HepG2 (cell line): ENCODE measurements around the gene UBTF. TPM values are rescaled to one million over a fixed set of nuclear protein-coding genes. Genes with fewer than 3 reads are reported as not detected.

ENCODE experiments used
- AGO1 ChIP-seq: fragments of 200-400 bp; formaldehyde crosslinking; IDR thresholded peaks from 2 replicates; pipeline ENCODE4 v1.6.1; 2017; ENCODE audit warnings: mild to moderate bottlenecking, low read depth, low read length, moderate library complexity; ENCODE audit not compliant: poor library complexity, severe bottlenecking
- CHCHD3 ChIP-seq: sonication (generic); formaldehyde crosslinking; IDR thresholded peaks from 2 replicates; pipeline ENCODE4 v1.8.0; 2022; ENCODE audit warnings: mild to moderate bottlenecking, missing genetic modification reagents, moderate library complexity
- DR1 ChIP-seq: sonication (generic); formaldehyde crosslinking; IDR thresholded peaks from 2 replicates; pipeline ENCODE4 v1.8.0; 2021; ENCODE audit warnings: mild to moderate bottlenecking, missing genetic modification reagents, inconsistent platforms
- ETV6 ChIP-seq: sonication (generic); formaldehyde crosslinking; conservative IDR thresholded peaks from 2 replicates; pipeline ENCODE4 v1.4.0; 2020; ENCODE audit warnings: missing genetic modification reagents
- EZH2 ChIP-seq: conservative IDR thresholded peaks from 2 replicates; pipeline ENCODE4 v1.6.1; 2012; ENCODE audit warnings: mild to moderate bottlenecking, low read depth, low read length, moderate library complexity
- KLF11 ChIP-seq: IDR thresholded peaks from 2 replicates; pipeline ENCODE4 v1.6.1; 2016; ENCODE audit warnings: missing compliant biosample characterization
- MEIS2 ChIP-seq: sonication (generic); formaldehyde crosslinking; IDR thresholded peaks from 2 replicates; pipeline ENCODE4 v1.9.0; 2021; ENCODE audit warnings: mild to moderate bottlenecking, missing genetic modification reagents
- MTA3 ChIP-seq: sonication (generic); formaldehyde crosslinking; IDR thresholded peaks from 2 replicates; pipeline ENCODE4 v1.4.0; 2020; ENCODE audit warnings: missing genetic modification reagents
- MTF1 ChIP-seq: sonication (generic); formaldehyde crosslinking; IDR thresholded peaks from 2 replicates; pipeline ENCODE4 v1.5.0; 2020; ENCODE audit warnings: missing genetic modification reagents
- NFIB ChIP-seq: sonication (generic); formaldehyde crosslinking; IDR thresholded peaks from 2 replicates; pipeline ENCODE4 v1.9.0; 2021; ENCODE audit warnings: missing genetic modification reagents, mild to moderate bottlenecking, borderline replicate concordance
- TAF15 ChIP-seq: fragments of 200-400 bp; formaldehyde crosslinking; IDR thresholded peaks from one replicate; pipeline ENCODE4 v1.6.1; 2018; ENCODE audit warnings: mild to moderate bottlenecking, low read depth, low read length; ENCODE audit not compliant: poor library complexity, severe bottlenecking
- ZMAT3 ChIP-seq: sonication (generic); formaldehyde crosslinking; conservative IDR thresholded peaks from 2 replicates; pipeline ENCODE4 v1.7.0; 2021; ENCODE audit warnings: missing genetic modification reagents
- ZMYM4 ChIP-seq: sonication (generic); formaldehyde crosslinking; IDR thresholded peaks from 2 replicates; pipeline ENCODE4 v1.8.1; 2023; ENCODE audit warnings: mild to moderate bottlenecking, missing genetic modification reagents
- ZNF12 ChIP-seq: sonication (generic); formaldehyde crosslinking; IDR thresholded peaks from 2 replicates; pipeline ENCODE4 v1.5.0; 2020; ENCODE audit warnings: missing genetic modification reagents
- ZNF383 ChIP-seq: sonication (generic); formaldehyde crosslinking; IDR thresholded peaks from 2 replicates; pipeline ENCODE4 v1.4.0; 2020; ENCODE audit warnings: missing genetic modification reagents, mild to moderate bottlenecking, borderline replicate concordance
- ZSCAN30 ChIP-seq: sonication (generic); formaldehyde crosslinking; IDR thresholded peaks from 2 replicates; pipeline ENCODE4 v1.5.0; 2020; ENCODE audit warnings: mild to moderate bottlenecking, missing genetic modification reagents
- polyA plus RNA-seq, 8 experiments: library from polyadenylated mRNA; depleted of rRNA in 3 of 8; stranded (reverse) in 7 of 8; unstranded in 1 of 8; fragments of >200 nt; fragmentation: Illumina TruSeq in 4 of 8; extraction: Trizol in 4 of 8; gene quantifications; 2 replicates each; pipeline versions ENCODE4 v1.2.1 to v1.2.3, GENCODE V29; 2011 to 2016; ENCODE audit warnings: low read depth in 4 of 8, missing spikeins in 1 of 8, mixed read lengths in 1 of 8; ENCODE audit not compliant: insufficient read depth in 1 of 8
- total RNA-seq, 5 experiments: library from RNA; depleted of rRNA; stranded (reverse); fragments of >200 nt; fragmentation: Illumina TruSeq; extraction: Trizol; gene quantifications; 2 replicates each; pipeline ENCODE4 v1.2.3, GENCODE V29; 2016; ENCODE audit warnings: low read depth in 1 of 5
- TF ChIP-seq, protein P1 (sequence below): sonication (generic); formaldehyde crosslinking; IDR thresholded peaks from 2 replicates; pipeline ENCODE4 v1.9.0; 2021; ENCODE audit warnings: missing genetic modification reagents, borderline replicate concordance
- TF ChIP-seq, protein P2 (sequence below): sonication (generic); formaldehyde crosslinking; IDR thresholded peaks from 2 replicates; pipeline ENCODE4 v1.4.0; 2020; ENCODE audit warnings: missing genetic modification reagents
- TF ChIP-seq, protein P3 (sequence below): IDR thresholded peaks from 2 replicates; pipeline ENCODE4 v1.6.1; 2016; ENCODE audit warnings: missing biosample characterization, missing genetic modification reagents, low read depth
- TF ChIP-seq, protein P4 (sequence below): sonication (generic); formaldehyde crosslinking; IDR thresholded peaks from 2 replicates; pipeline ENCODE4 v1.4.0; 2020; ENCODE audit warnings: mild to moderate bottlenecking, missing genetic modification reagents, borderline replicate concordance

UBTF gene
- total and polyA plus RNA-seq, 2 of the 13 experiments (the other 11 are each of a cell fraction or from before 2014, with no cell fraction given): 15.2 to 60.9 TPM

DNA sequence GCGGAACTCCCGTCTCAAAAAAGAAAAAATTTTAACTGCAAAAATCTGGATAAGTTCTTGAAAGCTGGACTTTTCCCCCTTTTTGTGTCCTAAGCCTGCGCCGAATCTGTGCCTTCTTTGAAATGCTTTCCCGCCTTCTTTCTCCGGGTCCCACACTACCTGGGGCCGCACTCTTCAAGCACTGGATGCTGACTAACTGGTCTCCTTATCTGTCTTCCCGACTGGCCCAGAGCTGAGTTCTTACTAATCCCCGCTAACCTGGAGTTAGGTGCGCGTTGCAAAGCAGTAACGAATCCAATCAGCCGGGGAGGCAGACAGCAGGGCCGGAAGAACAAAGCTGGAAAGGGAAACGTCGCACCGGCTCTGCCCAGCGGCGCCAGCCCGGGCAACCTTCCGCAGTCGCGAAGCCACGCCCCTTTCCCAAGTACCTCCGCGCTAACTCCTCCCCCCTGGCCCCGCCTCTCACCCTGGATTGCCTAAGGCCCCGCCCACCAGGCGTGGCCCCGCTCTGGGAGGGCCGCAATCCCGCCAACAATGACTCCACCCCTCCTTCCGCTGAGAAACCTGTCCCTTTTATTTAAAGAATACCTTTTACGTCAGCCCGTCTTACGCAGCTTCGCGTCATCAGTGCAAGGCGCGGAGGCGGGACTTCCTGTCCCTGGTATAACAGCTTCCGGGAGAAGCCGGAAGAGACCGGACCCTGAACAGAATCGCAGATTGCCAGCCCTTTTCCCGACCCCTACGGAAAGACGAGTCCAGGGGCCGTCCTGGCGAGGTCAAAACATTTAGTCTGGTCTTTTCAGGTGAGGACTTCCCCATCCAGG, 33.0 kb downstream of the UBTF start, which contains the start of gene TMUB2 (continued):
- TF ChIP-seq DR1 (peak; percentile 92), TAF15 (peak; percentile 19), ZNF383 (CRISPR knock-in tag) (no peak; the same call in 1 of the 2 replicates), ZNF12 (CRISPR knock-in tag) (no peak), EZH2 (no peak), MTF1 (CRISPR knock-in tag) (no peak), ZMYM4 (CRISPR knock-in tag) (peak; percentile 77), CHCHD3 (CRISPR knock-in tag) (no peak), ZMAT3 (CRISPR knock-in tag) (0 out of 2 replicates have a peak, but pooled peaks have one; percentile 76), MTA3 (CRISPR knock-in tag) (no peak), KLF11 (CRISPR knock-in tag) (peak; percentile 52; the same call in 1 of the 2 replicates), ETV6 (no peak), AGO1 (no peak), MEIS2 (CRISPR knock-in tag) (peak; percentile 74), ZSCAN30 (CRISPR knock-in tag) (no peak), NFIB (CRISPR knock-in tag) (no peak)
- TF ChIP-seq, protein P1, sequence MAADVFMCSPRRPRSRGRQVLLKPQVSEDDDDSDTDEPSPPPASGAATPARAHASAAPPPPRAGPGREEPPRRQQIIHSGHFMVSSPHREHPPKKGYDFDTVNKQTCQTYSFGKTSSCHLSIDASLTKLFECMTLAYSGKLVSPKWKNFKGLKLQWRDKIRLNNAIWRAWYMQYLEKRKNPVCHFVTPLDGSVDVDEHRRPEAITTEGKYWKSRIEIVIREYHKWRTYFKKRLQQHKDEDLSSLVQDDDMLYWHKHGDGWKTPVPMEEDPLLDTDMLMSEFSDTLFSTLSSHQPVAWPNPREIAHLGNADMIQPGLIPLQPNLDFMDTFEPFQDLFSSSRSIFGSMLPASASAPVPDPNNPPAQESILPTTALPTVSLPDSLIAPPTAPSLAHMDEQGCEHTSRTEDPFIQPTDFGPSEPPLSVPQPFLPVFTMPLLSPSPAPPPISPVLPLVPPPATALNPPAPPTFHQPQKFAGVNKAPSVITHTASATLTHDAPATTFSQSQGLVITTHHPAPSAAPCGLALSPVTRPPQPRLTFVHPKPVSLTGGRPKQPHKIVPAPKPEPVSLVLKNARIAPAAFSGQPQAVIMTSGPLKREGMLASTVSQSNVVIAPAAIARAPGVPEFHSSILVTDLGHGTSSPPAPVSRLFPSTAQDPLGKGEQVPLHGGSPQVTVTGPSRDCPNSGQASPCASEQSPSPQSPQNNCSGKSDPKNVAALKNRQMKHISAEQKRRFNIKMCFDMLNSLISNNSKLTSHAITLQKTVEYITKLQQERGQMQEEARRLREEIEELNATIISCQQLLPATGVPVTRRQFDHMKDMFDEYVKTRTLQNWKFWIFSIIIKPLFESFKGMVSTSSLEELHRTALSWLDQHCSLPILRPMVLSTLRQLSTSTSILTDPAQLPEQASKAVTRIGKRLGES (CRISPR knock-in tag): peak; percentile 47; the same call in 1 of the 2 replicates
- TF ChIP-seq, protein P2, sequence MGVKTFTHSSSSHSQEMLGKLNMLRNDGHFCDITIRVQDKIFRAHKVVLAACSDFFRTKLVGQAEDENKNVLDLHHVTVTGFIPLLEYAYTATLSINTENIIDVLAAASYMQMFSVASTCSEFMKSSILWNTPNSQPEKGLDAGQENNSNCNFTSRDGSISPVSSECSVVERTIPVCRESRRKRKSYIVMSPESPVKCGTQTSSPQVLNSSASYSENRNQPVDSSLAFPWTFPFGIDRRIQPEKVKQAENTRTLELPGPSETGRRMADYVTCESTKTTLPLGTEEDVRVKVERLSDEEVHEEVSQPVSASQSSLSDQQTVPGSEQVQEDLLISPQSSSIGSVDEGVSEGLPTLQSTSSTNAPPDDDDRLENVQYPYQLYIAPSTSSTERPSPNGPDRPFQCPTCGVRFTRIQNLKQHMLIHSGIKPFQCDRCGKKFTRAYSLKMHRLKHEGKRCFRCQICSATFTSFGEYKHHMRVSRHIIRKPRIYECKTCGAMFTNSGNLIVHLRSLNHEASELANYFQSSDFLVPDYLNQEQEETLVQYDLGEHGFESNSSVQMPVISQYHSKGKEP: no peak
- TF ChIP-seq, protein P3, sequence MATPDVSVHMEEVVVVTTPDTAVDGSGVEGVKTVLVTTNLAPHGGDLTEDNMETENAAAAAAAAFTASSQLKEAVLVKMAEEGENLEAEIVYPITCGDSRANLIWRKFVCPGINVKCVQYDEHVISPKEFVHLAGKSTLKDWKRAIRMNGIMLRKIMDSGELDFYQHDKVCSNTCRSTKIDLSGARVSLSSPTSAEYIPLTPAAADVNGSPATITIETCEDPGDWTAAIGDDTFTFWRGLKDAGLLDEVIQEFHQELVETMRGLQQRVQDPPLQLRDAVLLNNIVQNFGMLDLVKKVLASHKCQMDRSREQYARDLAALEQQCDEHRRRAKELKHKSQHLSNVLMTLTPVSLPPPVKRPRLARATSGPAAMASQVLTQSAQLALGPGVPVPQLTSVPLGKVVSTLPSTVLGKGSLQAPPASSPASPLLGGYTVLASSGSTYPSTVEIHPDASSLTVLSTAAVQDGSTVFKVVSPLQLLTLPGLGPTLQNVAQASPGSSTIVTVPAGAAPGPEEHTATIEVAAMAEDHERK: peak; percentile 76
- TF ChIP-seq, protein P4, sequence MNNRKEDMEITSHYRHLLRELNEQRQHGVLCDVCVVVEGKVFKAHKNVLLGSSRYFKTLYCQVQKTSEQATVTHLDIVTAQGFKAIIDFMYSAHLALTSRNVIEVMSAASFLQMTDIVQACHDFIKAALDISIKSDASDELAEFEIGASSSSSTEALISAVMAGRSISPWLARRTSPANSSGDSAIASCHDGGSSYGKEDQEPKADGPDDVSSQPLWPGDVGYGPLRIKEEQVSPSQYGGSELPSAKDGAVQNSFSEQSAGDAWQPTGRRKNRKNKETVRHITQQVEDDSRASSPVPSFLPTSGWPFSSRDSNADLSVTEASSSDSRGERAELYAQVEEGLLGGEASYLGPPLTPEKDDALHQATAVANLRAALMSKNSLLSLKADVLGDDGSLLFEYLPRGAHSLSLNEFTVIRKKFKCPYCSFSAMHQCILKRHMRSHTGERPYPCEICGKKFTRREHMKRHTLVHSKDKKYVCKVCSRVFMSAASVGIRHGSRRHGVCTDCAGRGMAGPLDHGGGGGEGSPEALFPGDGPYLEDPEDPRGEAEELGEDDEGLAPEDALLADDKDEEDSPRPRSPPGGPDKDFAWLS: no peak
